HEK293T (cell line): ENCODE measurements around the gene ADAMTS19.

Experiments
- CTCF ChIA-PET: fragments of 350-600 bp; formaldehyde crosslinking; extraction: SDS; loops from one replicate; lab custom pipeline; 2021; ENCODE audit warnings: antibody characterized with exemption, inconsistent platforms; lab: Yijun Ruan, JAX
- POLR2A ChIA-PET: fragments of 350-600 bp; formaldehyde crosslinking; extraction: SDS; loops from one replicate; lab custom pipeline; 2020; ENCODE audit warnings: antibody characterized with exemption, inconsistent platforms; lab: Yijun Ruan, JAX
- DNase-seq: peaks from one replicate; pipeline ENCODE4 v3.0.0; 2012; ENCODE audit warnings: mixed read lengths; ENCODE audit errors: extremely low spot score
- ARNT ChIP-seq: fragments of 450-650 bp; IDR thresholded peaks from 2 replicates; pipeline ENCODE4 v1.6.1; 2017; ENCODE audit warnings: mild to moderate bottlenecking
- BHLHE40 ChIP-seq: fragments of 450-650 bp; IDR thresholded peaks from 2 replicates; pipeline ENCODE4 v1.6.1; 2016; ENCODE audit warnings: mild to moderate bottlenecking, moderate library complexity, borderline replicate concordance
- CTBP1 ChIP-seq: fragments of 450-650 bp; IDR thresholded peaks from 2 replicates; pipeline ENCODE4 v1.6.1; 2016; ENCODE audit warnings: borderline replicate concordance
- ELF4 ChIP-seq: fragments of 450-650 bp; IDR thresholded peaks from 2 replicates; pipeline ENCODE4 v1.6.1; 2017; ENCODE audit warnings: antibody characterized with exemption
- FOXA1 ChIP-seq: fragments of 450-650 bp; IDR thresholded peaks from 2 replicates; pipeline ENCODE4 v1.6.1; 2016; ENCODE audit warnings: mild to moderate bottlenecking
- FOXK2 ChIP-seq: fragments of 450-650 bp; IDR thresholded peaks from 2 replicates; pipeline ENCODE4 v1.6.1; 2016; ENCODE audit warnings: mild to moderate bottlenecking
- FOXM1 ChIP-seq: fragments of 450-650 bp; IDR thresholded peaks from 2 replicates; pipeline ENCODE4 v1.6.1; 2017; ENCODE audit warnings: mild to moderate bottlenecking, borderline replicate concordance
- HDGF ChIP-seq: fragments of 450-650 bp; IDR thresholded peaks from 2 replicates; pipeline ENCODE4 v1.6.1; 2017; ENCODE audit warnings: antibody characterized with exemption, borderline replicate concordance
- L3MBTL2 ChIP-seq: fragments of 450-650 bp; conservative IDR thresholded peaks from 2 replicates; pipeline ENCODE4 v1.6.1; 2016; ENCODE audit warnings: mild to moderate bottlenecking
- LEF1 ChIP-seq: fragments of 450-650 bp; IDR thresholded peaks from 2 replicates; pipeline ENCODE4 v1.6.1; 2017; ENCODE audit warnings: mild to moderate bottlenecking, borderline replicate concordance
- NFRKB ChIP-seq: fragments of 450-650 bp; IDR thresholded peaks from 2 replicates; pipeline ENCODE4 v1.6.1; 2016; ENCODE audit warnings: mild to moderate bottlenecking, moderate library complexity
- PKNOX1 ChIP-seq: fragments of 450-650 bp; IDR thresholded peaks from 2 replicates; pipeline ENCODE4 v1.6.1; 2016
- SP1 ChIP-seq: fragments of 450-650 bp; IDR thresholded peaks from 2 replicates; pipeline ENCODE4 v1.6.1; 2017
- SUZ12 ChIP-seq: fragments of 450-650 bp; IDR thresholded peaks from 2 replicates; pipeline ENCODE4 v1.6.1; 2016; ENCODE audit warnings: mild to moderate bottlenecking
- TARDBP ChIP-seq: fragments of 450-650 bp; IDR thresholded peaks from 2 replicates; pipeline ENCODE4 v1.6.1; 2016
- ZNF384 ChIP-seq: fragments of 450-650 bp; IDR thresholded peaks from 2 replicates; pipeline ENCODE4 v1.6.1; 2016

Gene ADAMTS19

GRCh38 chr5:129745997-129746396, 285.9 kb downstream of the ADAMTS19 start:
- CTCF ChIA-PET = interaction anchor here (0.7 kb wide), 1 partner anchor 35 kb away, joined by 3 read pairs; no protein-coding TSS in a partner anchor

GRCh38 chr5:129746876-129747275, 286.8 kb downstream of the ADAMTS19 start:
- TF ChIP-seq FOXK2 (no peak), ELF4 (no peak), SUZ12 (no peak), L3MBTL2 (no peak), ZNF384 (no peak), FOXM1 (no peak), PKNOX1 (no peak), TARDBP (no peak), BHLHE40 (no peak), CTBP1 (no peak), LEF1 (no peak), HDGF (no peak), SP1 (no peak), FOXA1 (no peak), NFRKB (no peak), ARNT (no peak)
- no peak for DNase-seq
- POLR2A ChIA-PET = no interaction called here
- CTCF ChIA-PET = no interaction called here

More at GRCh38 chr5:129745997-129746396, 285.9 kb downstream of the ADAMTS19 start:
- POLR2A ChIA-PET = no interaction called here
- DNase-seq = no peak
- TF ChIP-seq HDGF (no peak), CTBP1 (no peak), SUZ12 (no peak), NFRKB (no peak), FOXM1 (no peak), LEF1 (no peak), BHLHE40 (no peak), L3MBTL2 (no peak), FOXA1 (no peak), PKNOX1 (no peak), ARNT (no peak), ZNF384 (no peak), SP1 (no peak)

- no peak for DNase-seq
- POLR2A ChIA-PET = no interaction called here
- CTCF ChIA-PET = no interaction called here
- TF ChIP-seq L3MBTL2 (no peak), HDGF (no peak), ELF4 (no peak), NFRKB (no peak), BHLHE40 (no peak), FOXM1 (no peak), SP1 (no peak), FOXK2 (no peak), ARNT (no peak), TARDBP (no peak), CTBP1 (no peak), PKNOX1 (no peak), SUZ12 (no peak), FOXA1 (no peak), LEF1 (no peak), ZNF384 (no peak)
Measured at GRCh38 chr5:129747572-129748407, 287.7 kb downstream of the ADAMTS19 start, which contains the start of gene MINAR2. MINAR2 (plus strand) TSS chr5:129748094; CDS start chr5:129748191, 97 bp downstream.

- no peak for TF ChIP-seq BHLHE40
- TF ChIP-seq ZNF384 = no peak
- no peak for TF ChIP-seq LEF1
- TF ChIP-seq L3MBTL2 = no peak
- POLR2A ChIA-PET = no interaction called here
- CTCF ChIA-PET = interaction anchor here (0.7 kb wide), 1 partner anchor 165 kb away, joined by 3 read pairs; no protein-coding TSS in a partner anchor
- no peak for DNase-seq
Measured at GRCh38 chr5:129748913-129749880, 289.1 kb downstream of the ADAMTS19 start.

GRCh38 chr5:129760636-129761325, 300.7 kb downstream of the ADAMTS19 start:
- ChIA-PET CTCF (interaction anchor here (1.0 kb wide), 1 partner anchor 11 kb away, joined by 3 read pairs; no protein-coding TSS in a partner anchor), POLR2A (no interaction called here)
- TF ChIP-seq LEF1 (no peak), ELF4 (no peak), L3MBTL2 (no peak), NFRKB (no peak)

More at GRCh38 chr5:129760636-129761325, 300.7 kb downstream of the ADAMTS19 start:
- no peak for DNase-seq
